Osteocyte (in vitro differentiated cells): ENCODE measurements around the gene SPTB. TPM values are rescaled to one million over a fixed set of nuclear protein-coding genes. Genes with fewer than 3 reads are reported as not detected.

ENCODE experiments used
- DNase-seq: peaks from one replicate; pipeline ENCODE4 v3.0.0; 2021; ENCODE audit warnings: mixed read lengths; ENCODE audit not compliant: unreplicated experiment; ENCODE audit errors: extremely low spot score
- H3K27ac Mint-ChIP-seq: one replicate; pipeline ENCODE4 v1.8.0; 2021; ENCODE audit warnings: mild to moderate bottlenecking, mixed read lengths; ENCODE audit not compliant: unreplicated experiment
- H3K27me3 Mint-ChIP-seq: one replicate; pipeline ENCODE4 v1.8.0; 2021; ENCODE audit warnings: mixed read lengths; ENCODE audit not compliant: unreplicated experiment
- H3K36me3 Mint-ChIP-seq: one replicate; pipeline ENCODE4 v1.8.0; 2021; ENCODE audit warnings: mixed read lengths; ENCODE audit not compliant: unreplicated experiment
- H3K4me1 Mint-ChIP-seq: one replicate; pipeline ENCODE4 v1.8.0; 2021; ENCODE audit warnings: mixed read lengths; ENCODE audit not compliant: unreplicated experiment
- H3K4me3 Mint-ChIP-seq: one replicate; pipeline ENCODE4 v1.8.0; 2021; ENCODE audit warnings: mild to moderate bottlenecking, moderate library complexity, mixed read lengths; ENCODE audit not compliant: unreplicated experiment
- H3K9me3 Mint-ChIP-seq: one replicate; pipeline ENCODE4 v1.8.0; 2021; ENCODE audit warnings: mixed read lengths; ENCODE audit not compliant: unreplicated experiment
- total RNA-seq: library from RNA; stranded (reverse); gene quantifications from 2 replicates; pipeline ENCODE4 v1.2.1, GENCODE V29; 2021
- TF ChIP-seq, protein P1 (sequence below): fragments of 200-600 bp; sonication (generic); IDR thresholded peaks from 2 replicates; pipeline ENCODE4 v1.5.0; 2021; ENCODE audit warnings: antibody characterized with exemption, mild to moderate bottlenecking, moderate library complexity

The SPTB gene
- total RNA-seq, 1 donor from 2014 or later: 0.35 TPM

DNA sequence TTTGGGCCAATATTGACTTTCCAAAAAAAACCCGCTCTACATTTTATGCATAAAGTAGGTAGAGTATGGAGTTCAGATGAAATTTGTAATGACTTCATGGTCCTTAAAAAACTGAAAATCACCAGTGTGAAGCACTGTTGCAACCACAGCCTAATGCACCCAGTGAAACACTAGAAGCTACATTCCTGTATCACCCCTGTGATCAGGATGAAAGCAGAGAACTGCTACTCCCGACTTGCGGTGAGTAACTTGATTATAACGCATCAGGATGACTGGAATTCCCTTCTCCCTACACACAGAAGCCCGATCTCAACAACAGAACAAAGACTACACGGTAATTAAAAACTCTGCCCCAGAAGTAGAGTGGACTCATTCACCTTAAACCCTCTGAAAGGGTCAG is 33.8 kb downstream of the SPTB start:
- no peaks in the 10 kb centered on the region for H3K36me3 Mint-ChIP-seq
- no peak overlapping the region for H3K27ac Mint-ChIP-seq
- H3K27me3 Mint-ChIP-seq: peaks cover 90% of the 10 kb centered on the region
- no peaks in the 10 kb centered on the region for H3K9me3 Mint-ChIP-seq
- no peak for DNase-seq
- peaks cover 5% of the 10 kb centered on the region for H3K4me1 Mint-ChIP-seq
- H3K4me3 Mint-ChIP-seq: no peak overlapping the region
- TF ChIP-seq, protein P1, sequence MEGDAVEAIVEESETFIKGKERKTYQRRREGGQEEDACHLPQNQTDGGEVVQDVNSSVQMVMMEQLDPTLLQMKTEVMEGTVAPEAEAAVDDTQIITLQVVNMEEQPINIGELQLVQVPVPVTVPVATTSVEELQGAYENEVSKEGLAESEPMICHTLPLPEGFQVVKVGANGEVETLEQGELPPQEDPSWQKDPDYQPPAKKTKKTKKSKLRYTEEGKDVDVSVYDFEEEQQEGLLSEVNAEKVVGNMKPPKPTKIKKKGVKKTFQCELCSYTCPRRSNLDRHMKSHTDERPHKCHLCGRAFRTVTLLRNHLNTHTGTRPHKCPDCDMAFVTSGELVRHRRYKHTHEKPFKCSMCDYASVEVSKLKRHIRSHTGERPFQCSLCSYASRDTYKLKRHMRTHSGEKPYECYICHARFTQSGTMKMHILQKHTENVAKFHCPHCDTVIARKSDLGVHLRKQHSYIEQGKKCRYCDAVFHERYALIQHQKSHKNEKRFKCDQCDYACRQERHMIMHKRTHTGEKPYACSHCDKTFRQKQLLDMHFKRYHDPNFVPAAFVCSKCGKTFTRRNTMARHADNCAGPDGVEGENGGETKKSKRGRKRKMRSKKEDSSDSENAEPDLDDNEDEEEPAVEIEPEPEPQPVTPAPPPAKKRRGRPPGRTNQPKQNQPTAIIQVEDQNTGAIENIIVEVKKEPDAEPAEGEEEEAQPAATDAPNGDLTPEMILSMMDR: no peak

DNA sequence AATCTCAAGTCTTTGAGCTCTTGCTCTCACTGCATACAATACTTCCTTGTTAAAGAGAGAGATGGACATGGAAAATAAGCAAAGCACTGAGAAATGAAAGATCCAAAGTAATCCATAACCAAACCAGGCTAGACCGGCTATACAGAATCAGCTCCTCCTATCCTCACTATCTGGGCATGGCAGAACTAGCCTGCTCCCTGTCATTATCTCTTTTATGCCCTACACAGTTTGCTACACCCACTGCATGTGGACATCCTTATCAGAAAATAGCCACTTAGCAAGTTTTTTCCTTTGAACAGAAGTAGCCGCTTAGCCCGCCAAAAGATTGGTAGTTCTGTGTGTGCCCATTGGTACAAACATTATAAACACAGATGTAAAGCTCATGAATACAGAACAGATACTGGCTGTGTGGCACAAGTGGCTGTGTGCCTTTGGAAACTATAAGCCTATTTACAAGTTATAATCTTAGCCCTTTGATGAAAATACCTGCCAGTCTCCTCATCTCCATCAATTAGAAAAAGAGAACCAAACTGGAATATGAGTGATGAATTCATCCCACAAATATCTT is 34.7 kb downstream of the SPTB start:
- Mint-ChIP-seq H3K27ac (no peak overlapping the region), H3K27me3 (peaks cover 89% of the 10 kb centered on the region), H3K36me3 (no peaks in the 10 kb centered on the region), H3K9me3 (no peaks in the 10 kb centered on the region), H3K4me3 (no peak overlapping the region), H3K4me1 (peaks cover 5% of the 10 kb centered on the region)
- no peak for DNase-seq
- TF ChIP-seq, protein P1: no peak

DNA sequence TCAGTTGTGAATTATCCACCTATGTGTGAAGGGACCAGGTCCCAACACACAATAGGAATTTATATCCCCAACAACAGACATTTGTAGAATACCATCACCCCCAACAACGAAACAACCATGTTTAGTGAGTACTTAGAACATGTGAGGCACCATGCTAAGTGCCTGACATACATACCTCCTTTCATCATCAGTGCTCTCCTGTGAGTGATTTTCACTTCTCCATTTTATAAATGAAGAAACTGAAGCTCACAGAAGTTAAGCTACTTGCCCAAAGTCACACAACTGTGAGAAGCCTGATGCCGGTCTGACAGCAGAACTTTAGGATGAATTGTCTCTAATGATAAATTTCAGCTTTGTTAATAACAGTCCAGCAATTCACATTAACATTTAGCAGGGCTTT is 35.4 kb downstream of the SPTB start:
- H3K27ac Mint-ChIP-seq: no peak overlapping the region
- TF ChIP-seq, protein P1: no peak
- no peak overlapping the region for H3K4me3 Mint-ChIP-seq
- H3K27me3 Mint-ChIP-seq: peaks cover 87% of the 10 kb centered on the region
- no peak for DNase-seq
- H3K9me3 Mint-ChIP-seq: no peaks in the 10 kb centered on the region
- H3K36me3 Mint-ChIP-seq: no peaks in the 10 kb centered on the region
- H3K4me1 Mint-ChIP-seq: peaks cover 5% of the 10 kb centered on the region

DNA sequence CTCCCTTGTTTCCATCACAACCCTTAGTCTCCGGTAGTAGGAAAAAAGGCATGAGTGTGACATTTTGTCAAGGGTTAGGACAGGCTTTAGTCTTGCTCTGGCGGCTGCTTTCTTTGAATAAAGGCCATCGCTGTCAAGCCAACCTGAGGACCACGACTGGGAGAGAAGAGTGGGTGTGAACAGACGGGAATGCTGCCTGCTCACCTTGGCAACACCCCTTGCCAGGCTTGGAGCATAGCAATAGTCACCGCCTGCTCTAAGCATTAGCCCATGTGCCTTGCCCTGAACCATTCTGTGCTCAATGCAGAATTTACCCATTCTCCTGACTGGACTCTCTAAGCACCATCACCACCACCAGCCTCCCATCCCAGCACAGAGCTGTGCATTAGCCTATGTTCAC is 36.2 kb downstream of the SPTB start:
- Mint-ChIP-seq H3K27me3 (peaks cover 86% of the 10 kb centered on the region), H3K4me1 (peaks cover 5% of the 10 kb centered on the region), H3K27ac (no peak overlapping the region), H3K9me3 (no peaks in the 10 kb centered on the region), H3K4me3 (no peak overlapping the region), H3K36me3 (no peaks in the 10 kb centered on the region)
- TF ChIP-seq, protein P1: no peak
- no peak for DNase-seq

DNA sequence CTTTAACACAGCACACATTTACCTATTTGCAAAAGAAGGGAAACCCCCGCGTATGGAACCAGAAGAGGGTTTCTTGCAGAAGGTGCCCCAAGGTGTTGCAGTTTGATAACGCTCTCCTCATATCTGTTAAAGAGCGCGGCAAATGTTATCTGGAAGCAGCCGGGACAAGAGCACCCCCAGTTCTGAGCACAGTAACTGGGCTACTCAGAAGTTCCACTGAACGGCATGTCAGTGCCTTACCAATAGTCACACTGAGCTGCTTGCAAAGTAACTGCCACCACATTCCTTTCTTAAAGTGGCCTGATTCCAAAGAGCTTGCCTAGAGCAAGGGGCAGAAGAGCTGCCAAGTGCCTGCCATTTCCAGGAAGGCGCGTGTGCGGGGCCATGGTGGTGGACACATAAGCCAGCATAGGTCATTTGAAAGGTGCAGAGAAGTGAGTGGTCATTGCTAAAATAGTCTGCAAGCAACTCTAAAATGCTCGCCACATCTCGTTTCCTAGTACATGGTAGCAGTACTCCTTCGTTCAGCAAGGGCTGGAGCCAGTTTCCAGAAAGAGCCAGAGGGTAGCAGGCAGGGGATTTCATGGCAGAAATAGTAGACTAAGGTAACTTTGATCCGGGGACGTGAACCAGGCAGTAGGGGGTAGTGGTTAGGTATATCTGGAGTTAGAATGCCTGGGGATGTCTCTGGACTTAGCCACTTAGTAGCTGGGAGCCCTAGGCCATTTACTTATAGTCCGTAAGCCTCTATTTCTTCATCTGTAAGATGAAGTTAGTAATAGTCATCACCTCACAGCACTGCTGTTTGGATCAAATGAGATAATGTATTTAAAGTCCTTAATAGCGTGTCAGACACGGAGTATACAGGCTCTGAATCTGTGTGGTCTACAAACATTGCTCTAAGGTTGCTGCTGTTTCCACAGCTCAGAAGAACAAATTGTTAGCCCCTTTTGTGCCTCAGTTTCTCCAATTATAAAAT is 37.6 kb downstream of the SPTB start:
- no peaks in the 10 kb centered on the region for H3K36me3 Mint-ChIP-seq
- H3K9me3 Mint-ChIP-seq: no peaks in the 10 kb centered on the region
- peaks cover 5% of the 10 kb centered on the region for H3K4me1 Mint-ChIP-seq
- TF ChIP-seq, protein P1: no peak
- H3K27ac Mint-ChIP-seq: no peak overlapping the region
- no peak for DNase-seq
- no peak overlapping the region for H3K4me3 Mint-ChIP-seq
- peaks cover 81% of the 10 kb centered on the region for H3K27me3 Mint-ChIP-seq
